HEK293T (cell line): ENCODE results near the gene KHDC1L.

Experiments used
- ARNT ChIP-seq: fragments of 450-650 bp; IDR thresholded peaks from 2 replicates; pipeline ENCODE4 v1.6.1; 2017; ENCODE audit warnings: mild to moderate bottlenecking
- BHLHE40 ChIP-seq: fragments of 450-650 bp; IDR thresholded peaks from 2 replicates; pipeline ENCODE4 v1.6.1; 2016; ENCODE audit warnings: mild to moderate bottlenecking, moderate library complexity, borderline replicate concordance
- ELF4 ChIP-seq: fragments of 450-650 bp; IDR thresholded peaks from 2 replicates; pipeline ENCODE4 v1.6.1; 2017; ENCODE audit warnings: antibody characterized with exemption
- FOXA1 ChIP-seq: fragments of 450-650 bp; IDR thresholded peaks from 2 replicates; pipeline ENCODE4 v1.6.1; 2016; ENCODE audit warnings: mild to moderate bottlenecking
- FOXM1 ChIP-seq: fragments of 450-650 bp; IDR thresholded peaks from 2 replicates; pipeline ENCODE4 v1.6.1; 2017; ENCODE audit warnings: mild to moderate bottlenecking, borderline replicate concordance
- HDGF ChIP-seq: fragments of 450-650 bp; IDR thresholded peaks from 2 replicates; pipeline ENCODE4 v1.6.1; 2017; ENCODE audit warnings: antibody characterized with exemption, borderline replicate concordance
- L3MBTL2 ChIP-seq: fragments of 450-650 bp; conservative IDR thresholded peaks from 2 replicates; pipeline ENCODE4 v1.6.1; 2016; ENCODE audit warnings: mild to moderate bottlenecking
- LEF1 ChIP-seq: fragments of 450-650 bp; IDR thresholded peaks from 2 replicates; pipeline ENCODE4 v1.6.1; 2017; ENCODE audit warnings: mild to moderate bottlenecking, borderline replicate concordance
- NFRKB ChIP-seq: fragments of 450-650 bp; IDR thresholded peaks from 2 replicates; pipeline ENCODE4 v1.6.1; 2016; ENCODE audit warnings: mild to moderate bottlenecking, moderate library complexity
- PKNOX1 ChIP-seq: fragments of 450-650 bp; IDR thresholded peaks from 2 replicates; pipeline ENCODE4 v1.6.1; 2016
- SP1 ChIP-seq: fragments of 450-650 bp; IDR thresholded peaks from 2 replicates; pipeline ENCODE4 v1.6.1; 2017
- SUZ12 ChIP-seq: fragments of 450-650 bp; IDR thresholded peaks from 2 replicates; pipeline ENCODE4 v1.6.1; 2016; ENCODE audit warnings: mild to moderate bottlenecking
- TARDBP ChIP-seq: fragments of 450-650 bp; IDR thresholded peaks from 2 replicates; pipeline ENCODE4 v1.6.1; 2016

DNA sequence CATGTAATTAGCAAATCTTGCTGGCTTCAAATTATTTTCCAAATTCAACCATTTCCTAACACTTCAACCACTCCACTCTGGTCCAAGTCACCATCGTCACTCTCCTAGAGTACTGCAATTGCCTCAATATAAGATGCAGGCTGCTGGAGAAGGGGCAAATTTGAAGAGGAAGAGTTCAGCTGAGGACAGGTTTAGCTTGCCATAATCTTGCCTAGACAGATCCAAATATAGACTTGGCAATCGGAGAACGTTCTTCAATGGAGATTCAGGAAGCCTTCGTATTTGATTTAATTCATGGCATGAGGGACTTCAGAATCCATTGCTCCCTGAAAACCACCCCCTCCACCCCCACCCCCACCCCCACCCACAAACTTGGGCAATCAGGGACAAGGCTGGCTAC lies 15.4 kb upstream of the KHDC1L start:
- TF ChIP-seq TARDBP = no peak
- TF ChIP-seq ARNT = no peak
- no peak for TF ChIP-seq BHLHE40
- TF ChIP-seq SP1 = no peak
- no peak for TF ChIP-seq ELF4
- TF ChIP-seq L3MBTL2 = no peak
- no peak for TF ChIP-seq SUZ12
- TF ChIP-seq PKNOX1 = no peak
- no peak for TF ChIP-seq HDGF
- TF ChIP-seq LEF1 = no peak
- no peak for TF ChIP-seq FOXA1
- no peak for TF ChIP-seq NFRKB
- no peak for TF ChIP-seq FOXM1
